ENCODE data around the gene ST7.
"Not testable (repeated sequence)": the region's sequence is repeated elsewhere in the genome, so short reads cannot be mapped to it uniquely, and the experiment has no call there.

ST7 gene

DNA sequence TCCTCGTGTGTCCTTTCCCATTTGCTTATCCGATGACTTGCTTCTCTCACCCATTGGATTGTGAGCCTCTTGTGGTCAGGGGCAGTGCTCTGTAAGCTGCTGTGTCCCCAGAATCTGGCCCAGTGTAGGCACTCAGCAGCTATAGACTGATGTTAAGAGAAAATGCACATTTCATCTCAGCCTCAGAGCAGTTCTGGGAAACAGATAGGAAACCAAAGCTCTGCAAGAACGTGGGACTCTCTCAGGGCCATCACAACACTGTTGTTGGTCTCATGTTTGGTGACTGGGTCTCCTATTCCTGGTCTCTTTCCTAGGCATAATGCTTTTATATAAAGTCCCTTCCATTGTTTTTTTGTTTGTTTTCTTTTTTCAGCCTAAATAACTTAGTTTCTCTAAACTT, 141.2 kb downstream of the ST7 start:
- no peak for DNase-seq (ENCODE audit: low read depth, low spot score)

DNA sequence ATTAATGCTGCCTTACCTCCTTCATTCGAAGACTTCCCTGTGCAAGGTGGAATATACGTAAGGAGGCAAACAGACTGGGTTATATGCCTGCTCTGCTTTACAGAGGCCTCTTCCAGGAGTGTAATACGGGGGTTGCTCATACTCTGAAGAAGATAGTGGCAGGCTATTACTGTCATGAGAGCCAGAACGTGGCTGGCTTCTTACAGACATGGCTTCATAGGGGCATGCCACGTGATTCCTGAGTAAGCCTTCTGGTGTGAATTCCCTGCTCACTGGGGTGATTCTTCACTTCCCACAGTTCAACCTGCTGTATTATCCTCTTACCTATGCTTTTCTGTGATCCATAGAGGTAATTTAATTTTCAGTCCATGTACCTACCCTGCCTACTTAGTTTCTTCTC, 141.8 kb downstream of the ST7 start:
- DNase-seq (ENCODE audit: low read depth, low spot score) = no peak

GRCh38 chr7:117096330-117096729, 143.0 kb downstream of the ST7 start:
- no peak for DNase-seq (ENCODE audit: low read depth, low spot score)

GRCh38 chr7:117096942-117097341, 143.6 kb downstream of the ST7 start:
- DNase-seq (ENCODE audit: low read depth, low spot score) = no peak

- no peak for DNase-seq (ENCODE audit: low read depth, low spot score)
These were observed 144.6 kb downstream of the ST7 start for GRCh38 chr7:117097860-117098259.

GRCh38 chr7:117098457-117098856, 145.2 kb downstream of the ST7 start:
- peak; percentile 50 for DNase-seq (ENCODE audit: low read depth, low spot score)

DNA sequence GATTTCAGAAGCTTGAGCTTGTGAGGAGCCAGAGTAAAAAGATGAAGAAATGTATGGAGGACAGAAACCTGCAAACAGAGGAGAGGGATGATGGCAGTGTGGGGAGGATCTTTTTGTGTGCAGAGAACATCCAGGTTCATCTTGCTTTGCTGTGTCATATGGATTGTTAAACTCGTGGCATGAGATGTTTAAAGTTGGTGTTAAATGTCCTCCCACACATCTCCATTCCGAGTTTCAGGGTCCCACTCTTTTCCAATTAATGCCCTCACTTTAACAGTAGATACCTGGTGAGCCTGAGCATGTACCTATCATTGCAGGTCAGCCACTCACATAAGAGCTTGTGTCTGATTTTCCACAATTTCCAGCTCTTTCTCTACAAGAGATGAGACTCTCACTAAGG, 147.7 kb downstream of the ST7 start:
- DNase-seq (ENCODE audit: low read depth, low spot score) = no peak

GRCh38 chr7:117110480-117111315, 157.4 kb downstream of the ST7 start:
- no peak for DNase-seq (ENCODE audit: low read depth, low spot score)

GRCh38 chr7:117111535-117111934, 158.2 kb downstream of the ST7 start:
- no peak for DNase-seq (ENCODE audit: low read depth, low spot score)

- DNase-seq (ENCODE audit: low read depth, low spot score) = no peak
These were observed 159.3 kb downstream of the ST7 start for GRCh38 chr7:117112640-117113039.

DNA sequence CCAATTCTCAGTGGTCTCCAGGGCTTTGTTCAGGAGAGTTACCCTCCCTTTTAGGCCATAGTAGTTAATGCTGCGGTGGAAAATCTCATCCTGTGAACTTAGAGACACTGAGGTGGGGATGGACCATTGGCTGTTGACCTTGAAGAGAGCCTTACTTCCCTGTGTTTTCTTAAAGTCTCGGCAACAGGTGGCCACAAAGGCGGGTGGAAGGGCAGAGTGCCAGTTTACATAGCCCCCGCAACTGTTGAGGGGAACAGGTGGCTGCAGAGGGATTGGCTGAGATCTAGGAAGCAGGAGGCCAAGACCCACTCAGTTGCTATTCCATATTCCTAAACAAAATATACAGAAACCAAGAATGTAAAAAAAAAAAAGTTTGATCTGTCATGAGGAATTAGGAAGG, 160.6 kb downstream of the ST7 start:
- no peak for DNase-seq (ENCODE audit: low read depth, low spot score)

DNA sequence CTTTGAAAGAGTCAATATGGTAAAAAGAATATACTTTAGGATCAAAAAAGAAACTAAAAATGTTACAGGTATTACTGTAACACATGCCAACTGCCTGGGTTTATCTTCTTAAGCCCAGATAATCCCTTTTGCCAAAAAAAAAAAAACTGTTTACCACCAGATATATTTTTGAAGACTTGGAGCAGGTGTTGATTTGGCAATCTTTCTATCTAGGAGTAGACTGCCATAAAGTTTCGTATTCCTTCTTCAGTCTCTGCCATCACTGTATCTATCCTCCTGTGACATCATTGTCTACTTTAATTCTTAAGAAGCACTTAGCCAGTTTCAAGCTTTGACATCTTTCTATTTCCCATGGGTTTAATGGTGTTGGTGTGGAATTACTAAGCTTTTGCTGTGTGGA, 161.0 kb downstream of the ST7 start:
- DNase-seq (ENCODE audit: low read depth, low spot score) = no peak

DNA sequence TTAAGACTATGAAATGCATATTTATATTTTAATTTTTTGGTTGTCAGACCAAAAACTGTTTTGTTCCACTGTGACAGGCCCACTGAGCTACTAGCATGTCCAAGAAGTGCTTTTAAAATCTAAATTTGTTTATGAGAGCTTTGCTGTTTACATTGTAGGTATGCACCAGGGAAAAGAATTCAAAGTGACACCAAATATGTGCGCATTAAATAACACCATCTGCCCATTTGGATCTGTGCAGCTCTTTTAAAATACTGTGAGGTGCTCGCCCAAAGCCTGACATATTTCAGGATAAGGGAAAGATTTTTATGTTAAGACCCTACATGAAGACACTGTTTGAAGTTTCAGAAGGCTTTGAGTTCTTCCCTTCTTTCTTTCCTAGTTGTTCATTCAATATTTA, 162.9 kb downstream of the ST7 start:
- DNase-seq (ENCODE audit: low read depth, low spot score) = no peak

GRCh38 chr7:117117172-117117571, 163.9 kb downstream of the ST7 start:
- DNase-seq (ENCODE audit: low read depth, low spot score) = no peak

DNA sequence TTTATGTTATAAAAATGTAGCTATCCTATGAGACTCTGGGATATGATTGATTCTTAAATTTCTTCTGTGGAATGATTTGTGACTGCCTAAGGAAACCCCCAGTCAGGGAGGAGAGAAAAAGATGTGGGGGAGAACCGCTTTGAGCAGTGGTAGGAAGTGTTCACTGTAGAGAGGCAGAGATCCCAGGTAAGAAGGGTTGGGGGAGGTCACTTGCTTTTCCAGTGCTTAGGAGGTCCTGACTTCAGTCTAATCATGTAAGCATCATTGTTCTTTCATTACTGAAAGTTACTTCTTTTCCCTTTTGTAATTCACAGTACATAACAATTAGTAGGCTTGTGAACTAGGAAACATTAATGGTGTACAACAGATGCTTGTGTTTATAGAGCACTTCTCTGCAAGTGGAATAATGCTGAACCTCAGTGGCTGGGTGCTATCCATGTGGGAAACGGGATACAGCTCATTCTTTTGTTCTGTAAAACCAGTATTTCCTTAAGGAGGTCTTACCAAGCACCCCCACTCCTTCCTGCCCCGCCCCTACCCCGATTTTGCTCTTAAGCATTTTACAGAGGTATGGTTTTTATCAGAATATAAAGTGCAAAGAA, 165.4 kb downstream of the ST7 start:
- no peak for DNase-seq (ENCODE audit: low read depth, low spot score)

- DNase-seq (ENCODE audit: low read depth, low spot score) = peak; percentile 70
These were observed 166.1 kb downstream of the ST7 start for GRCh38 chr7:117119192-117119924.

DNA sequence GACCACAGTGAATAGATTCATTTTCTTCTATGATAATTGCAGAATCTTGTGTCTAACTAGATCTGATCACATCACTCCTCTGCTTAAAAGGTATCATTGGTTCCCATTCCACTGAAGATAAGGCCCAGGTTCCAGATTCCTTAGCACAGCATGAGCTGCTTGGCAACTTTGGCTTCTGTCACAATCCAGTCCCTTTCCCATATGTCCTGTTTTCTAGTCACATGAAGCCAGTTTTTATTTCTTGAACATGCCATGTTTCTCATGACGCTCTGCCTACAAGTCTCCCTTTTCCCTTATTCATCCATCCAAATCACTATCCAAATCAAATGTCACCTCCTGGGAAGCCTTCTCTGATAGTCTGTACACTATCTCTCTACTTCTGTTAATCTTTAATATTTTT, 167.0 kb downstream of the ST7 start:
- not testable (repeated sequence) for DNase-seq (ENCODE audit: low read depth, low spot score)

DNA sequence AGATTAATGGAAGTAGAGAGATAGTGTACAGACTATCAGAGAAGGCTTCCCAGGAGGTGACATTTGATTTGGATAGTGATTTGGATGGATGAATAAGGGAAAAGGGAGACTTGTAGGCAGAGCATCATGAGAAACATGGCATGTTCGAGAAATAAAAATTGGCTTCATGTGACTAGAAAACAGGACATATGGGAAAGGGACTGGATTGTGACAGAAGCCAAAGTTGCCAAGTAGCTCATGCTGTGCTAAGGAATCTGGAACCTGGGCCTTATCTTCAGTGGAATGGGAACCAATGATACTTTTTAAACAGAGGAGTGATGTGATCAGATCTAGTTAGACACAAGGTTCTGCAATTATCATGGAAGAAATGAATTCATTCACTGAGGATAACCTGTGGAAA, 168.7 kb downstream of the ST7 start:
- DNase-seq (ENCODE audit: low read depth, low spot score) = not testable (repeated sequence)

DNA sequence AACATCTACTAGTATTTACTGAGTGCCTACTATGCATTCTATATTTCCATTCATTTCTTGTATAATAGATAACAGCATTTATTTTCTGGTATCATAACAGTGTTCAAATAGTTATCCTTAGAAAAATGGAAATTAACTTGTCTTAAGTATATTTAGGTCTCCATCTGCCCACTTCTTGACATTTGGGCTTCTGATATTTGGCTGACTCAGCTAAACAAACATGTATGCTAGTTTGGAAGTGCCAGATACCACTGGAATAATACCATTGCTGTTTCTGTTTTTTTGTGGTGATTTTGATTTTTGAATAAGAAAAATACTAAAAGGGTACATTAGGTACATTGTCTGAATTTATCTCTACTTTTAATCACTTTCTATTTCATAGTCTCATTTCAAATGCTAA, 169.2 kb downstream of the ST7 start:
- no peak for DNase-seq (ENCODE audit: low read depth, low spot score)

DNA sequence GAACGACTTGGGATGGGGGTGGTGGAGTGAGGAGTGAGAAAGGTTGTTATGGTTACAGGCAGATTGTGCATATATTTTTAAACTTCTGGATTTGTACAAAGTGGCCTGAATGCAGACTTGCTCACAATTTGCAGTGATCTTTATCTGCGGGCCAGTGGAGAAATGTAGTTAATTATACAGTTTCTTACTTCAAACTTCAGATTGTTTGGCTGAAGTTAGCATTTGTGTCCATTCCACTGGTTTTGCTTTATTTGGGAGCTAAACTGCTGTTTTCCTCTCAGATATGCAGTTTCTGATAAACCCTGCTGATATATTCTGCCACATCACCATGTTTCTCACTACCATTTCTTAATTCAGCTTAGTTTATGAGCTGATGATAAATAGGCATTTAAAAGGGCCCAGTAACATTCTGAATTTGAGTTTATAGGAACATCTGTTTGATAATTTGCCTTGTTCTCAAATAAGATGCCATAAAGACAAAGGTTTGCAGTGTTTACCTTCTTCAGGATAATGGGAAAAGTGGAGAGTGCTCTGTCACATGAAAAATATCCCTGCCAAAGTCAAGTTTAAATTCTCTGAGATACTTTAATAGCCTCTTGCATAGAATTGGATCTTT, 170.1 kb downstream of the ST7 start:
- DNase-seq (ENCODE audit: low read depth, low spot score) = no peak

DNA sequence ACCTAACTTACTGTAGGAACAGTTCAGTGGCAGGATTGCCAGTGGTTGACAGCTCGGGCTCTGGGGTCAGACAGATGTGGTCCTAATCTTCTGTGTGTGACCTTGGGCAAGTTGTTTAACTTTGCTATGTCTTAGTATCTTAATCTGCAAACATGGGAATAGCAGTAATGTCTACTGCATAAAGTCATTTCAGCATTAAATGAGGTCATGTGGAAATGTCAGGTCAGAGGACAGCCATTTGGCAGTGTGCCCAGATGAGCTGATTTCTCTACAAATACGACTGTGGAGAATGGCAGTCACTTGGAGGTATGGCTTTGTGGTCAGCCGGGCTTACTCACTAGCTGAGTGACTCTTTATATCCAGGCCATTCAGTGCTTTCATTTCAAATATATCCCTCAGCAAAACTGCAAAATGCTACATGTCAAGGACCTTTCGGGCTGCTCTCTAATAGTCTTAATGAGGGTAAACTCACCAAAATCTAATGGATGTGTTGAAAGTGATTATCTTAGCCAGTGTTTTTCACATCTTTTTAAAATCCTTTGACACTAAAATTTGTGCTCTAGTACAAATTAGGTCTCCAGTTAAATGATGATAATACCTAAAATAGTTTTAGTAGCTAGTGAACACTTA, 171.4 kb downstream of the ST7 start:
- DNase-seq (ENCODE audit: low read depth, low spot score) = peak; percentile 87

DNA sequence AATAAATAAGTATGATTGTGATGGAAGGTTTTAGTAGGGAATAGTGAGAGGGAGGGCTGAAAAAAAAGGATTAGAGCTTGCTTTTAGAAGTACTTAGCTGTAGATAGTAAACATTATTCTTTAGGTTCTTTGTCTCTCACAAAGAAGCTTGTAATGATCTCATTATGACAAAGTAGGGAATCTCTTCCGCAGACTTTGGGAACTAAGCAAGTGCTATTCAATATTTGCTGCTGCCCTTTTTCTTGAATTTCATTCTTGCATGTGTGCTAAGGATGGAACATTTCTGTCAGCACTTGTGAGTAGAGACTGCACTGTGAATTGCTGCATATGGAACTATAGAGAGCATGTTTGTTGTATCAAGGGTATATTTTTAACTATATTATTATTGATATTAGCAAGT, 173.4 kb downstream of the ST7 start:
- no peak for DNase-seq (ENCODE audit: low read depth, low spot score)
